Panc1 (cell line): ENCODE measurements around the gene MAGI1.

Experiments used
- CTCF ChIP-seq: fragments of 450-650 bp; IDR thresholded peaks from 2 replicates; pipeline ENCODE4 v1.5.1; 2017; ENCODE audit warnings: mild to moderate bottlenecking
- POLR2AphosphoS5 ChIP-seq: IDR thresholded peaks from 2 replicates; pipeline ENCODE4 v1.6.1; 2012; ENCODE audit warnings: mild to moderate bottlenecking, low read depth, low read length, moderate library complexity
- REST ChIP-seq, 2 experiments: IDR thresholded peaks; 2 replicates each; pipeline ENCODE4 v1.6.1; 2011 to 2012; ENCODE audit warnings: low read depth in 2 of 2, control low read depth in 1 of 2, low read length in 1 of 2, mild to moderate bottlenecking in 1 of 2, moderate library complexity in 1 of 2; ENCODE audit not compliant: insufficient read depth in 1 of 2
- SIN3A ChIP-seq: IDR thresholded peaks from 2 replicates; pipeline ENCODE4 v1.6.1; 2012; ENCODE audit warnings: low read depth, mild to moderate bottlenecking, low read length, moderate library complexity, borderline replicate concordance; ENCODE audit not compliant: insufficient read depth
- TCF7L2 ChIP-seq: IDR thresholded peaks from 2 replicates; pipeline ENCODE4 v1.6.1; 2011; ENCODE audit warnings: mild to moderate bottlenecking, low read depth, low read length, inconsistent platforms

- TF ChIP-seq CTCF, result no peak
- TF ChIP-seq TCF7L2, result no peak
- no peak for TF ChIP-seq POLR2AphosphoS5
- TF ChIP-seq REST (IDR thresholded peaks at IDR 0.05; ENCODE audit: insufficient read depth in 1 of 2, low read depth in 2 of 2, low read length in 1 of 2), result no peak
- no peak for TF ChIP-seq SIN3A
Measured at GRCh38 chr3:65939184-65939583, 99.5 kb downstream of the MAGI1 start.
